ENCODE results near the gene EPHA8. TPM values are rescaled to one million over a fixed set of nuclear protein-coding genes. Genes with fewer than 3 reads are reported as not detected.

Gene EPHA8
- total RNA-seq, 1 donor from 2014 or later: not detected

DNA sequence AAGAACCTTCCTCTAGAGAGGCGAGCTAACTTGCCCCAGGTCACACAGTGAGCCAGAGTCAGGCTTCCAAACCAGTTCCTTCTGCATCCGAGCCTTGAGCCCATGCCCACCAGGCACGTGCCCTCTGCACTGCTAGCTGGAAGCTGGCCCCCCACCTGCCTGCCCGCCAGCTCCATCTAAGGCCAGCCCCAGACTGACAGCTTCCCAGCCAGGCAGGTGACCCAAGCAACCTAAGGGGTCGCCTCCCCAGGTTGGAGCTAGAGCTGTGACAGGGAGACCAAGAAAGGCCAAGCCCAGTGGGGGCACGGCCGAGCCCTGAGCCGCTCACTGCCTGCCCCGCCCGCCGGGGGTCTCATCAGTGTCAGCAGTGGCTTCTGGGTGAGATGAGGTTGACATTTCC is 53.3 kb downstream of the EPHA8 start:
- Mint-ChIP-seq H3K9me3 (ENCODE audit: low read depth) (no peaks in the 10 kb centered on the region), H3K36me3 (ENCODE audit: low read depth) (no peaks in the 10 kb centered on the region), H3K27ac (ENCODE audit: unreplicated experiment) (no peak overlapping the region), H3K27me3 (ENCODE audit: low read depth) (peaks cover 76% of the 10 kb centered on the region), H3K4me3 (ENCODE audit: unreplicated experiment) (no peak overlapping the region), H3K4me1 (ENCODE audit: low read depth) (no peaks in the 10 kb centered on the region)
- TF ChIP-seq, protein P1, sequence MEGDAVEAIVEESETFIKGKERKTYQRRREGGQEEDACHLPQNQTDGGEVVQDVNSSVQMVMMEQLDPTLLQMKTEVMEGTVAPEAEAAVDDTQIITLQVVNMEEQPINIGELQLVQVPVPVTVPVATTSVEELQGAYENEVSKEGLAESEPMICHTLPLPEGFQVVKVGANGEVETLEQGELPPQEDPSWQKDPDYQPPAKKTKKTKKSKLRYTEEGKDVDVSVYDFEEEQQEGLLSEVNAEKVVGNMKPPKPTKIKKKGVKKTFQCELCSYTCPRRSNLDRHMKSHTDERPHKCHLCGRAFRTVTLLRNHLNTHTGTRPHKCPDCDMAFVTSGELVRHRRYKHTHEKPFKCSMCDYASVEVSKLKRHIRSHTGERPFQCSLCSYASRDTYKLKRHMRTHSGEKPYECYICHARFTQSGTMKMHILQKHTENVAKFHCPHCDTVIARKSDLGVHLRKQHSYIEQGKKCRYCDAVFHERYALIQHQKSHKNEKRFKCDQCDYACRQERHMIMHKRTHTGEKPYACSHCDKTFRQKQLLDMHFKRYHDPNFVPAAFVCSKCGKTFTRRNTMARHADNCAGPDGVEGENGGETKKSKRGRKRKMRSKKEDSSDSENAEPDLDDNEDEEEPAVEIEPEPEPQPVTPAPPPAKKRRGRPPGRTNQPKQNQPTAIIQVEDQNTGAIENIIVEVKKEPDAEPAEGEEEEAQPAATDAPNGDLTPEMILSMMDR (IDR thresholded peaks at IDR 0.05): no peak
- no peak for DNase-seq (ENCODE audit: low spot score)

DNA sequence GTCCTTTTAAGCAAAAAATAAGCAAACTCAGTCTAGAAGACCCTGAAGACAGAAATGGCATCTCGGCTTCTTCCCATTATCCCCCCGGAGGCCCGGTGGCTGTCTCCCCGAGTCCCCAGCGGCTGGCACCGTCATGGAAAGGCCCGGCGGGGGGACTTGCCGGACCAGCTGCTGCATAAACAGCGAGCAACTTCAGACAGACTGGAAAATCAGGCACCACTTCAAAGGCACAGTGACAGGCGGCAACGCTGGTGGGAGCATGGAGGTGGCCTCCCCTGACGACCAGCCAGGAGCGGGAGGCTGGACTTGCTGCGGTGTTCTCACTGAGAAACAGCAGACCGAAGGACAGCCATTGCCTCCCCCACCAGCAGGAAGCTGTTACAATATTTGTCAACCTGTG is 54.8 kb downstream of the EPHA8 start:
- H3K4me3 Mint-ChIP-seq (ENCODE audit: unreplicated experiment): no peak overlapping the region
- H3K36me3 Mint-ChIP-seq (ENCODE audit: low read depth): no peaks in the 10 kb centered on the region
- H3K27ac Mint-ChIP-seq (ENCODE audit: unreplicated experiment): no peak overlapping the region
- TF ChIP-seq, protein P1 (IDR thresholded peaks at IDR 0.05): no peak
- no peaks in the 10 kb centered on the region for H3K9me3 Mint-ChIP-seq (ENCODE audit: low read depth)
- H3K27me3 Mint-ChIP-seq (ENCODE audit: low read depth): peaks cover 74% of the 10 kb centered on the region
- no peak for DNase-seq (ENCODE audit: low spot score)
- no peaks in the 10 kb centered on the region for H3K4me1 Mint-ChIP-seq (ENCODE audit: low read depth)

DNA sequence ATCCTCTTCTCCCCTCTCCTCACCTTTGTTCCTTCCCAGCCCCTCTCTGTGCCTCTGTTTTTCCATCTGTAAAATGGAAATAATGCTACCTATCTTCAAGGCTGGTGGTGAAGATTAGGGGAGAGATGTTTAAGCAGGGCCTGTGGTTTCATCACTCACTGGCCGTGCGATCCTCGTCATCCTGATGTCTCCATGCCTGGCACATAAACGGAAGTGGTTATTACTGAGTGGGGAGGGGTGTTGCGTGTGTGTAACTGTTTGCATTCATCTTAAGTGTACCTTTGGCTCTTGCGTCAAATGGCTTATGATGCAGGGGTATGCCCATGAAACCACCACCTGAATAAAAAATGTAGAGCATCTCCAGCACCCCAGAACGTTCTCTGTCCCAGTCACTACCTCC is 56.0 kb downstream of the EPHA8 start:
- no peak for DNase-seq (ENCODE audit: low spot score)
- no peak overlapping the region for H3K4me3 Mint-ChIP-seq (ENCODE audit: unreplicated experiment)
- H3K4me1 Mint-ChIP-seq (ENCODE audit: low read depth): no peaks in the 10 kb centered on the region
- no peaks in the 10 kb centered on the region for H3K36me3 Mint-ChIP-seq (ENCODE audit: low read depth)
- TF ChIP-seq, protein P1 (IDR thresholded peaks at IDR 0.05): no peak
- no peak overlapping the region for H3K27ac Mint-ChIP-seq (ENCODE audit: unreplicated experiment)
- H3K27me3 Mint-ChIP-seq (ENCODE audit: low read depth): peaks cover 73% of the 10 kb centered on the region
- H3K9me3 Mint-ChIP-seq (ENCODE audit: low read depth): no peaks in the 10 kb centered on the region

DNA sequence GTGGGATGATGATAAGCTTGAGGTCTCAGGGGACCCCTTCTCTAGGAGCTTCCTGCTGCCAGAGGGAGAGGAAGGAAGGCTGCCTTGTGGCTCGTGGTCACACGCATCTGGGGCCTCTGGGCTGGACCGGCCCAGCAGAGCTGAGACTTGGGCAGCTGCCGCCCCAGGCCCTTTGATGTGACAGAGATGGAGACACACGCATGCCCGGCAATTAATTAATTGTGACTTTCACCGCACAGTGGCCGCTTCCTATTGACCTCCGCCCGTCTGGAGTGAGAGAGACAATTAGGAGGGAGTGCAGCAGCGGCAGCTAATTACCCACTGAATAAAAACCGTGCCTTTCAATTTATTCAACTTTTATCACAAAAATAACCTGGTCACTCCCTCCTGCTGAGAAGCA is 56.5 kb downstream of the EPHA8 start:
- Mint-ChIP-seq H3K4me1 (ENCODE audit: low read depth) (no peaks in the 10 kb centered on the region), H3K27ac (ENCODE audit: unreplicated experiment) (no peak overlapping the region), H3K27me3 (ENCODE audit: low read depth) (peaks cover 74% of the 10 kb centered on the region), H3K36me3 (ENCODE audit: low read depth) (no peaks in the 10 kb centered on the region), H3K9me3 (ENCODE audit: low read depth) (no peaks in the 10 kb centered on the region), H3K4me3 (ENCODE audit: unreplicated experiment) (no peak overlapping the region)
- TF ChIP-seq, protein P1 (IDR thresholded peaks at IDR 0.05): no peak
- DNase-seq (ENCODE audit: low spot score): no peak

DNA sequence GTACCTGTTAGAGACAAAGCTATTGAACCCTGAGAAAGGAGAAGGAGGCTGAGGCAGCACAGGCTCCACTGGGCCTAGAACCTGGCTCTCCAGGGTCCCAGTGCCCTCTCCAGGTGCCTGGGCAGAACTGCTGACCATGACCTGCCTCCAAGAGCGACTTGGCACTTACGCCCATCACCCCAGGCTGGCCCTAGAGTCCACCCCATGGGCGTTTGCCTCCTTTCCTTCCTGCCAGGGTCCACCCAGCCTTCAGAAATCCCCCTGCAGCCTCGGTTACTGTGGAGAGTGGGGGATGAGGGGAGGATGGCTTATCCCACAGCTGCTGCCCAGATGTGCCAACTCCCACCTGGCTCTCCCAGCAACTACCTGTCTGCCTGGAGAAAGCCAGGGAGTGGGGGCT is 58.5 kb downstream of the EPHA8 start:
- Mint-ChIP-seq H3K4me1 (ENCODE audit: low read depth) (no peaks in the 10 kb centered on the region), H3K27ac (ENCODE audit: unreplicated experiment) (no peak overlapping the region), H3K36me3 (ENCODE audit: low read depth) (no peaks in the 10 kb centered on the region), H3K27me3 (ENCODE audit: low read depth) (peaks cover 65% of the 10 kb centered on the region), H3K4me3 (ENCODE audit: unreplicated experiment) (no peak overlapping the region), H3K9me3 (ENCODE audit: low read depth) (no peaks in the 10 kb centered on the region)
- DNase-seq (ENCODE audit: low spot score): no peak
- TF ChIP-seq, protein P1 (IDR thresholded peaks at IDR 0.05): no peak

All from chondrocyte (in vitro differentiated cells).